GM19238 (cell line): ENCODE data around the gene OGFOD3.
A peak's percentile ranks its signal among the peaks of the same experiment; 100 is the strongest.
"Not testable (repeated sequence)": the region's sequence is repeated elsewhere in the genome, so short reads cannot be mapped to it uniquely, and the experiment has no call there.

ENCODE experiments used
- DNase-seq: peaks from one replicate; pipeline ENCODE4 v3.0.0; 2011; ENCODE audit warnings: low spot score; ENCODE audit not compliant: insufficient read length

Gene OGFOD3

GRCh38 chr17:82355770-82356427, 62.5 kb downstream of the OGFOD3 start:
- no peak for DNase-seq

GRCh38 chr17:82354804-82355308, 63.5 kb downstream of the OGFOD3 start:
- no peak for DNase-seq

- DNase-seq: no peak
Measured at GRCh38 chr17:82353484-82353883, 64.9 kb downstream of the OGFOD3 start.

- DNase-seq: peak; percentile 78
Measured at GRCh38 chr17:82351713-82352488, 66.5 kb downstream of the OGFOD3 start.

GRCh38 chr17:82351254-82351712, 67.1 kb downstream of the OGFOD3 start:
- no peak for DNase-seq

GRCh38 chr17:82350182-82351030, 68.0 kb downstream of the OGFOD3 start:
- no peak for DNase-seq

GRCh38 chr17:82349287-82349701, 69.1 kb downstream of the OGFOD3 start:
- no peak for DNase-seq

- DNase-seq: no peak
Measured at GRCh38 chr17:82348866-82349265, 69.5 kb downstream of the OGFOD3 start.

GRCh38 chr17:82348434-82348833, 70.0 kb downstream of the OGFOD3 start:
- DNase-seq: no peak

GRCh38 chr17:82347994-82348393, 70.4 kb downstream of the OGFOD3 start:
- DNase-seq: not testable (repeated sequence)

- no peak for DNase-seq
Measured at GRCh38 chr17:82346342-82347300, 71.8 kb downstream of the OGFOD3 start.

GRCh38 chr17:82345151-82345976, 73.0 kb downstream of the OGFOD3 start:
- no peak for DNase-seq

- no peak for DNase-seq
Measured at GRCh38 chr17:82344175-82344907, 74.0 kb downstream of the OGFOD3 start.

GRCh38 chr17:82343560-82343959, 74.8 kb downstream of the OGFOD3 start:
- no peak for DNase-seq

GRCh38 chr17:82342361-82343079, 75.9 kb downstream of the OGFOD3 start:
- DNase-seq: no peak

- DNase-seq: no peak
Measured at GRCh38 chr17:82339634-82340580, 78.5 kb downstream of the OGFOD3 start.
